H1 (cell line): ENCODE measurements around the gene CLDN14. TPM values are rescaled to one million over a fixed set of nuclear protein-coding genes. Genes with fewer than 3 reads are reported as not detected.

ENCODE experiments used
- CTCF ChIA-PET: fragments of 300-600 bp; sonication (Branson Sonifier 250); formaldehyde crosslinking; loops from one replicate; lab custom pipeline; 2021; ENCODE audit not compliant: partially characterized antibody; lab: Charles Lee
- POLR2A ChIA-PET: fragments of 300-600 bp; sonication (Branson Sonifier 250); formaldehyde crosslinking; loops from one replicate; lab custom pipeline; 2021; ENCODE audit warnings: inconsistent platforms; ENCODE audit not compliant: partially characterized antibody; lab: Charles Lee
- DNase-seq, 2 experiments: peaks; one replicate each; pipeline versions ENCODE4 v3.0.0 to v3.0.0-alpha.2; 2010 to 2022; ENCODE audit warnings: low spot score in 2 of 2, low read depth in 1 of 2, mixed read lengths in 1 of 2
- FAIRE-seq: peaks from 2 replicates; lab custom pipeline; 2011; peaks lifted over from hg19 to GRCh38; lab: Jason Lieb, UNC
- H2AFZ ChIP-seq: 2 replicates; pipeline ENCODE4 v1.8.1; 2012; ENCODE audit warnings: low read length, inconsistent platforms
- H2AK5ac ChIP-seq: 2 replicates; pipeline ENCODE4 v1.6.1; 2013; ENCODE audit warnings: low read depth, low read length
- H2BK120ac ChIP-seq: replicated peaks from 2 replicates; pipeline ENCODE3; 2013; ENCODE audit warnings: low read depth, low read length, inconsistent platforms
- H2BK12ac ChIP-seq: 2 replicates; pipeline ENCODE4 v1.6.1; 2013; ENCODE audit warnings: low read depth, low read length
- H2BK15ac ChIP-seq: 2 replicates; pipeline ENCODE4 v1.6.1; 2013; ENCODE audit warnings: low read length
- H2BK20ac ChIP-seq: 2 replicates; pipeline ENCODE4 v1.6.1; 2013; ENCODE audit warnings: low read length
- H2BK5ac ChIP-seq: 2 replicates; pipeline ENCODE4 v1.6.1; 2013; ENCODE audit warnings: low read depth, low read length
- H3K14ac ChIP-seq: 2 replicates; pipeline ENCODE4 v1.6.1; 2013; ENCODE audit warnings: inconsistent platforms; ENCODE audit not compliant: insufficient read length
- H3K18ac ChIP-seq: 2 replicates; pipeline ENCODE4 v1.6.1; 2013; ENCODE audit warnings: low read length; ENCODE audit errors: extremely low read depth
- H3K23ac ChIP-seq: 2 replicates; pipeline ENCODE4 v1.6.1; 2013; ENCODE audit warnings: inconsistent platforms; ENCODE audit not compliant: insufficient read length
- H3K23me2 ChIP-seq: 2 replicates; pipeline ENCODE4 v1.6.1; 2013; ENCODE audit warnings: low read depth, low read length
- H3K27ac ChIP-seq: 2 replicates; pipeline ENCODE4 v1.6.1; 2011; ENCODE audit warnings: low read depth, low read length, inconsistent platforms
- H3K27me3 ChIP-seq, 4 experiments: replicated peaks in 1 of 4; 1 replicate in 1 of 4; 2 replicates in 3 of 4; pipeline versions ENCODE4 v1.6.1 to v1.8.1; 2011 to 2013; ENCODE audit warnings: low read length in 3 of 4, mild to moderate bottlenecking in 3 of 4, inconsistent platforms in 2 of 4, mixed read lengths in 2 of 4, moderate library complexity in 1 of 4; ENCODE audit not compliant: control insufficient read depth in 3 of 4, insufficient read depth in 3 of 4; ENCODE audit errors: extremely low read depth in 1 of 4
- H3K36me3 ChIP-seq, 4 experiments: 2 replicates each; pipeline versions ENCODE4 v1.6.1 to v1.8.1; 2011 to 2013; ENCODE audit warnings: mild to moderate bottlenecking in 4 of 4, low read length in 3 of 4, moderate library complexity in 2 of 4, control low read depth in 1 of 4, inconsistent platforms in 1 of 4; ENCODE audit not compliant: insufficient read depth in 4 of 4, control insufficient read depth in 2 of 4
- H3K4ac ChIP-seq: replicated peaks from 2 replicates; pipeline ENCODE3; 2013; ENCODE audit warnings: low read length, low read depth, mixed read lengths, inconsistent platforms; ENCODE audit not compliant: insufficient read length
- H3K4me1 ChIP-seq, 4 experiments: replicated peaks in 1 of 4; 1 replicate in 1 of 4; 2 replicates in 3 of 4; pipeline versions ENCODE4 v1.6.1 to v1.8.1; 2011 to 2013; ENCODE audit warnings: low read length in 3 of 4, inconsistent platforms in 2 of 4, mixed read lengths in 1 of 4; ENCODE audit not compliant: insufficient read depth in 4 of 4, control insufficient read depth in 3 of 4
- H3K4me2 ChIP-seq, 2 experiments: 2 replicates each; pipeline versions ENCODE4 v1.6.1 to v1.8.1; 2011 to 2013; ENCODE audit warnings: low read depth in 2 of 2, low read length in 2 of 2, control low read depth in 1 of 2, inconsistent platforms in 1 of 2, mild to moderate bottlenecking in 1 of 2; ENCODE audit not compliant: insufficient read depth in 1 of 2
- H3K4me3 ChIP-seq, 4 experiments: fragments of 200-600, 300-600 bp in 1 of 4; sonication (generic), shearing (Covaris generic), sonication (Bioruptor Twin) in 1 of 4; 2 replicates each; pipeline versions ENCODE4 v1.5.1 to v1.8.1; 2011 to 2016; ENCODE audit warnings: low read length in 4 of 4, low read depth in 3 of 4, control low read depth in 2 of 4, inconsistent platforms in 2 of 4, mild to moderate bottlenecking in 2 of 4, mixed read lengths in 1 of 4, moderate library complexity in 1 of 4; ENCODE audit not compliant: insufficient read depth in 2 of 4; ENCODE audit errors: extremely low read depth in 1 of 4
- H3K56ac ChIP-seq: replicated peaks from 2 replicates; pipeline ENCODE3; 2013; ENCODE audit warnings: low read depth, mild to moderate bottlenecking, mixed read lengths, low read length, inconsistent platforms; ENCODE audit not compliant: insufficient read length
- H3K79me1 ChIP-seq: 2 replicates; pipeline ENCODE4 v1.6.1; 2013; ENCODE audit warnings: low read depth, low read length, control low read depth
- H3K79me2 ChIP-seq, 2 experiments: 2 replicates each; pipeline versions ENCODE4 v1.6.1 to v1.8.1; 2012 to 2013; ENCODE audit warnings: low read length in 2 of 2, mild to moderate bottlenecking in 2 of 2, inconsistent platforms in 1 of 2; ENCODE audit not compliant: insufficient read depth in 2 of 2, control insufficient read depth in 1 of 2
- H3K9ac ChIP-seq, 4 experiments: replicated peaks in 1 of 4; 1 replicate in 1 of 4; 2 replicates in 3 of 4; pipeline versions ENCODE4 v1.6.1 to v1.8.1; 2011 to 2013; ENCODE audit warnings: low read depth in 3 of 4, low read length in 3 of 4, control low read depth in 2 of 4, mild to moderate bottlenecking in 2 of 4, moderate library complexity in 2 of 4, inconsistent platforms in 1 of 4; ENCODE audit errors: extremely low read depth in 1 of 4
- H3K9me3 ChIP-seq, 2 experiments: 2 replicates each; pipeline versions ENCODE4 v1.6.1 to v1.8.1; 2012 to 2013; ENCODE audit warnings: mild to moderate bottlenecking in 2 of 2, moderate library complexity in 2 of 2, control low read depth in 1 of 2, inconsistent platforms in 1 of 2, low read depth in 1 of 2, low read length in 1 of 2, mixed read lengths in 1 of 2; ENCODE audit not compliant: insufficient read depth in 2 of 2
- H4K20me1 ChIP-seq, 2 experiments: replicated peaks in 1 of 2; 2 replicates each; pipeline versions ENCODE3 to v1.8.1; 2011 to 2013; ENCODE audit warnings: inconsistent platforms in 2 of 2, low read length in 2 of 2, mild to moderate bottlenecking in 1 of 2; ENCODE audit not compliant: insufficient read depth in 2 of 2, control insufficient read depth in 1 of 2
- H4K5ac ChIP-seq: 2 replicates; pipeline ENCODE4 v1.6.1; 2013; ENCODE audit warnings: low read length, low read depth, mixed read lengths, inconsistent platforms; ENCODE audit not compliant: insufficient read length
- H4K8ac ChIP-seq: 2 replicates; pipeline ENCODE4 v1.8.0; 2013; ENCODE audit warnings: mild to moderate bottlenecking, moderate library complexity, low read length, inconsistent platforms; ENCODE audit not compliant: insufficient read depth; ENCODE audit errors: extremely low read depth
- H4K91ac ChIP-seq: replicated peaks from 2 replicates; pipeline ENCODE3; 2013; ENCODE audit warnings: low read length, mixed read lengths, inconsistent platforms; ENCODE audit not compliant: insufficient read length
- CBX8 ChIP-seq: fragments of 300-800, 300-1000 bp; sonication (generic); IDR thresholded peaks from 2 replicates; pipeline ENCODE4 v1.7.1; 2016; ENCODE audit warnings: low read depth, low read length, borderline replicate concordance
- CHD2 ChIP-seq: IDR thresholded peaks from 2 replicates; pipeline ENCODE4 v1.6.1; 2012; ENCODE audit warnings: low read length, improper control_type of control experiment
- KDM4A ChIP-seq: IDR thresholded peaks from one replicate; pipeline ENCODE4 v1.7.1; 2012; ENCODE audit warnings: low read depth, mild to moderate bottlenecking, moderate library complexity, low read length, inconsistent platforms; ENCODE audit not compliant: severe bottlenecking
- NANOG ChIP-seq: IDR thresholded peaks from 2 replicates; pipeline ENCODE4 v1.6.1; 2011; ENCODE audit warnings: low read length, low read depth, mild to moderate bottlenecking, inconsistent platforms; ENCODE audit not compliant: insufficient read depth, poor library complexity, severe bottlenecking
- POLR2A ChIP-seq, 2 experiments: IDR thresholded peaks; 1 replicate in 1 of 2; 2 replicates in 1 of 2; pipeline ENCODE4 v1.6.1; 2011; ENCODE audit warnings: low read depth in 2 of 2, low read length in 2 of 2, mild to moderate bottlenecking in 2 of 2; ENCODE audit errors: control extremely low read depth in 1 of 2
- RNF2 ChIP-seq: fragments of 200-900, 300-1000 bp; sonication (generic); IDR thresholded peaks from 2 replicates; pipeline ENCODE4 v1.7.1; 2016; ENCODE audit warnings: borderline replicate concordance, low read depth, mild to moderate bottlenecking, antibody characterized with exemption, low read length; ENCODE audit not compliant: poor library complexity, severe bottlenecking; ENCODE audit errors: missing control alignments
- SIRT6 ChIP-seq: IDR thresholded peaks from one replicate; pipeline ENCODE4 v1.7.1; 2012; ENCODE audit warnings: low read length, inconsistent platforms
- SP2 ChIP-seq: IDR thresholded peaks from 2 replicates; pipeline ENCODE4 v1.6.1; 2012; ENCODE audit warnings: mild to moderate bottlenecking, low read length, inconsistent platforms
- SRF ChIP-seq: IDR thresholded peaks from 2 replicates; pipeline ENCODE4 v1.6.1; 2011; ENCODE audit warnings: mild to moderate bottlenecking, low read depth, low read length, moderate library complexity
- TAF1 ChIP-seq: IDR thresholded peaks from 2 replicates; pipeline ENCODE4 v1.6.1; 2011; ENCODE audit warnings: mild to moderate bottlenecking, low read depth, low read length
- TBP ChIP-seq: IDR thresholded peaks from 2 replicates; pipeline ENCODE4 v1.6.1; 2011; ENCODE audit warnings: low read depth, low read length, improper control_type of control experiment
- TCF12 ChIP-seq: IDR thresholded peaks from 2 replicates; pipeline ENCODE4 v1.6.1; 2011; ENCODE audit warnings: low read depth, mild to moderate bottlenecking, low read length
- TEAD4 ChIP-seq: IDR thresholded peaks from 2 replicates; pipeline ENCODE4 v1.6.1; 2012; ENCODE audit warnings: low read depth, low read length, inconsistent platforms, mixed read lengths
- USF2 ChIP-seq: IDR thresholded peaks from 2 replicates; pipeline ENCODE4 v1.6.1; 2011; ENCODE audit warnings: low read length, improper control_type of control experiment
- WGBS, 2 experiments: shearing (Covaris generic) in 1 of 2; methylation state at CpG; one replicate each; pipeline versions ENCODE4 v1.1.6 to v1.1.7; 2013 to 2015; ENCODE audit warnings: low lambda C conversion rate in 2 of 2, mixed read lengths in 2 of 2, inconsistent platforms in 1 of 2, low coverage in 1 of 2, missing lambda C conversion rate in 1 of 2; ENCODE audit not compliant: insufficient replicate concordance in 2 of 2, insufficient coverage in 1 of 2, insufficient read length in 1 of 2; ENCODE audit errors: extremely low coverage in 1 of 2, missing lambda C conversion rate in 1 of 2; 5-methylcytosine and 5-hydroxymethylcytosine counted together
- polyA plus RNA-seq, 7 experiments: library from polyadenylated mRNA; depleted of rRNA in 3 of 7; stranded (reverse) in 5 of 7; unstranded in 2 of 7; fragments of >200 nt in 5 of 7; fragments of 200-250 nt in 2 of 7; gene quantifications; 1 replicate in 5 of 7; 2 replicates in 1 of 7; 4 replicates in 1 of 7; pipeline versions ENCODE4 v1.2.1 to v1.2.3, GENCODE V29; 2011 to 2013; ENCODE audit warnings: missing spikeins in 2 of 7, mixed read lengths in 2 of 7
- total RNA-seq: library from RNA; stranded (reverse); fragmentation: NEBNext Ultra II Directional; extraction: Animal tissue kit (Norgen Biotek cat#: 25700); gene quantifications from 2 replicates; pipeline ENCODE4 v1.2.1, GENCODE V29; 2021

Gene CLDN14
- total and polyA plus RNA-seq, 2 of the 8 experiments (the other 6 are each of a cell fraction or from before 2014, with no cell fraction given), result 0.08 TPM; not detected in 1

- Histone ChIP-seq H3K27me3 (no peaks in the 10 kb centered on the region), H3K9me3 (no peaks in the 10 kb centered on the region), H3K56ac (no peak overlapping the region), H2BK12ac (no peak overlapping the region), H2AFZ (no peak overlapping the region), H4K91ac (no peak overlapping the region), H3K4me3 (no peak overlapping the region), H4K20me1 (no peaks in the 10 kb centered on the region), H3K79me2 (no peaks in the 10 kb centered on the region), H3K23me2 (no peaks in the 10 kb centered on the region), H3K27ac (no peak overlapping the region), H4K5ac (no peak overlapping the region), H2BK20ac (no peak overlapping the region), H3K4me1 (peaks cover 0 to 7% (median 3%) of the 10 kb centered on the region in 4 experiments; a peak in 4 of 7 replicates), H3K14ac (no peak overlapping the region), H2BK120ac (no peak overlapping the region), H4K8ac (no peak overlapping the region), H3K18ac (no peak overlapping the region), H2BK5ac (no peak overlapping the region), H3K9ac (no peak overlapping the region), H3K36me3 (no peaks in the 10 kb centered on the region), H3K23ac (no peak overlapping the region), H3K4me2 (no peak overlapping the region), H2BK15ac (no peak overlapping the region), H2AK5ac (no peak overlapping the region), H3K79me1 (no peaks in the 10 kb centered on the region), H3K4ac (no peak overlapping the region)
- no peak for FAIRE-seq
- ChIA-PET CTCF (no interaction called here), POLR2A (no interaction called here)
- WGBS, 2 experiments, result 80% methylated on average over 6 of the region's 6 CpGs; no CpG with 5 or more reads in 1 of the 2 experiments
- no peak for DNase-seq
- TF ChIP-seq NANOG, result no peak
- TF ChIP-seq POLR2A (IDR thresholded peaks at IDR 0.05; ENCODE audit: control extremely low read depth in 1 of 2, low read depth in 2 of 2, low read length in 2 of 2), result no peak
- no peak for TF ChIP-seq TEAD4
- no peak for TF ChIP-seq KDM4A
- TF ChIP-seq SIRT6, result no peak
- TF ChIP-seq CBX8, result no peak
- TF ChIP-seq SP2, result no peak
- no peak for TF ChIP-seq TAF1
- TF ChIP-seq SRF, result no peak
- TF ChIP-seq CHD2, result no peak
- TF ChIP-seq USF2, result no peak
- TF ChIP-seq RNF2, result no peak
- no peak for TF ChIP-seq TBP
- no peak for TF ChIP-seq TCF12
Measured at GRCh38 chr21:36452281-36452825, 27.6 kb downstream of the CLDN14 start.
